PC-3 (cell line): ENCODE data around the gene TOMM40. TPM values are rescaled to one million over a fixed set of nuclear protein-coding genes. Genes with fewer than 3 reads are reported as not detected.
"Not testable (repeated sequence)": the region's sequence is repeated elsewhere in the genome, so short reads cannot be mapped to it uniquely, and the experiment has no call there.

ENCODE experiments used
- ATAC-seq: fragments of 200-7000 bp; cut with Tn5 transposase; 2 replicates; pipeline ENCODE4 v1.9.1; 2020; ENCODE audit warnings: mild to moderate bottlenecking, moderate library complexity
- BruUV-seq: library from RNA; stranded (reverse); fragments of 400-500 nt; replicated peaks from 2 replicates; lab custom pipeline; 2021; lab: Mats Ljungman, UMichigan
- CTCF ChIA-PET: fragments of 300-600 bp; sonication (Branson Sonifier 250); formaldehyde crosslinking; loops from one replicate; lab custom pipeline; 2022; ENCODE audit warnings: antibody characterized with exemption; lab: Charles Lee
- POLR2A ChIA-PET: fragments of 300-600 bp; sonication (Branson Sonifier 250); formaldehyde crosslinking; loops from one replicate; lab custom pipeline; 2022; ENCODE audit warnings: antibody characterized with exemption; ENCODE audit not compliant: unreplicated experiment; lab: Charles Lee
- DNase-seq: peaks from one replicate; pipeline ENCODE4 v3.0.0-alpha.2; 2015
- H2AFZ ChIP-seq: fragments of 300-600 bp; sonication (generic); 2 replicates; pipeline ENCODE4 v1.6.0; 2016; ENCODE audit warnings: antibody characterized with exemption, low read length
- H3F3A ChIP-seq: fragments of 300-600 bp; sonication (generic); one replicate; pipeline ENCODE4 v1.6.0; 2017; ENCODE audit warnings: antibody characterized with exemption, low read length, control low read depth, mild to moderate bottlenecking; ENCODE audit not compliant: unreplicated experiment
- H3K27ac ChIP-seq: fragments of 300-600 bp; sonication (generic); 2 replicates; pipeline ENCODE4 v1.5.1; 2016; ENCODE audit warnings: mild to moderate bottlenecking, low read length
- H3K27me3 ChIP-seq: fragments of 300-600 bp; sonication (generic); 2 replicates; pipeline ENCODE4 v1.6.1; 2016; ENCODE audit warnings: low read length, mixed read lengths
- H3K36me3 ChIP-seq: fragments of 300-600 bp; sonication (generic); 2 replicates; pipeline ENCODE4 v1.6.1; 2016; ENCODE audit warnings: low read depth, mixed run types, low read length, mixed read lengths
- H3K4me1 ChIP-seq: fragments of 300-600 bp; sonication (generic); 2 replicates; pipeline ENCODE4 v1.5.1; 2016; ENCODE audit warnings: low read length; ENCODE audit not compliant: insufficient read depth
- H3K4me2 ChIP-seq: fragments of 300-600 bp; sonication (generic); 2 replicates; pipeline ENCODE4 v1.6.0; 2016; ENCODE audit warnings: low read length
- H3K4me3 ChIP-seq: fragments of 300-600 bp; sonication (generic); 2 replicates; pipeline ENCODE4 v1.5.1; 2016; ENCODE audit warnings: mild to moderate bottlenecking, low read length, mixed read lengths
- H3K79me2 ChIP-seq: fragments of 300-600 bp; sonication (generic); 2 replicates; pipeline ENCODE4 v1.6.1; 2017; ENCODE audit warnings: low read length, mixed read lengths
- H3K9ac ChIP-seq: fragments of 300-600 bp; sonication (generic); 2 replicates; pipeline ENCODE4 v1.6.0; 2016; ENCODE audit warnings: mild to moderate bottlenecking, low read length
- H3K9me2 ChIP-seq: fragments of 300-600 bp; sonication (generic); replicated peaks from 2 replicates; pipeline ENCODE4 v1.6.1; 2016; ENCODE audit warnings: mixed run types, low read length, mixed read lengths
- H3K9me3 ChIP-seq: fragments of 300-600 bp; sonication (generic); 2 replicates; pipeline ENCODE4 v1.6.1; 2016; ENCODE audit warnings: low read length, mixed read lengths
- H4K20me1 ChIP-seq: fragments of 300-600 bp; sonication (generic); 2 replicates; pipeline ENCODE4 v1.6.1; 2016; ENCODE audit warnings: low read length, mixed read lengths
- EZH2 ChIP-seq: fragments of 300-600 bp; sonication (generic); IDR thresholded peaks from one replicate; pipeline ENCODE4 v1.6.1; 2017; ENCODE audit warnings: antibody characterized with exemption, mild to moderate bottlenecking, low read length; ENCODE audit not compliant: unreplicated experiment
- EZH2phosphoT487 ChIP-seq: fragments of 300-600 bp; sonication (generic); IDR thresholded peaks from 2 replicates; pipeline ENCODE4 v1.6.1; 2018; ENCODE audit warnings: mild to moderate bottlenecking, antibody characterized with exemption, low read length, borderline replicate concordance
- intact Hi-C: fragments of 100-400 bp; cut with micrococcal nuclease; formaldehyde crosslinking; loops from 2 replicates; pipeline ENCODE4 v1.9.0; 2023
- total RNA-seq: library from RNA; depleted of rRNA; stranded (reverse); fragments of >200 nt; gene quantifications from 2 replicates; pipeline ENCODE4 v1.2.3, GENCODE V29; 2014
- TF ChIP-seq, protein P1 (sequence below): fragments of 300-600 bp; sonication (generic); conservative IDR thresholded peaks from 2 replicates; pipeline ENCODE4 v1.5.1; 2017; ENCODE audit warnings: antibody characterized with exemption, low read depth, mild to moderate bottlenecking, low read length

TOMM40 gene
- total RNA-seq, 1 experiment from 2014 or later: 190 TPM

- Histone ChIP-seq H3K4me1 (peaks cover 10% of the 10 kb centered on the region), H3K27ac (no peak overlapping the region), H3K9me3 (no peaks in the 10 kb centered on the region), H3K9ac (no peak overlapping the region), H3K9me2 (no peaks in the 10 kb centered on the region), H2AFZ (no peak overlapping the region), H3K4me2 (no peak overlapping the region), H3K79me2 (no peaks in the 10 kb centered on the region), H3F3A (no peaks in the 10 kb centered on the region), H3K36me3 (no peaks in the 10 kb centered on the region), H3K4me3 (no peak overlapping the region), H4K20me1 (no peaks in the 10 kb centered on the region), H3K27me3 (no peaks in the 10 kb centered on the region)
- ATAC-seq (no peak), DNase-seq (no peak)
- BruUV-seq: no TSS peak
- POLR2A ChIA-PET: interaction anchor here (0.6 kb wide), 1 partner anchor 268 kb away, joined by 5 read pairs; no protein-coding TSS in a partner anchor
- CTCF ChIA-PET: no interaction called here
- TF ChIP-seq EZH2phosphoT487 (no peak), EZH2 (no peak)
- TF ChIP-seq, protein P1, sequence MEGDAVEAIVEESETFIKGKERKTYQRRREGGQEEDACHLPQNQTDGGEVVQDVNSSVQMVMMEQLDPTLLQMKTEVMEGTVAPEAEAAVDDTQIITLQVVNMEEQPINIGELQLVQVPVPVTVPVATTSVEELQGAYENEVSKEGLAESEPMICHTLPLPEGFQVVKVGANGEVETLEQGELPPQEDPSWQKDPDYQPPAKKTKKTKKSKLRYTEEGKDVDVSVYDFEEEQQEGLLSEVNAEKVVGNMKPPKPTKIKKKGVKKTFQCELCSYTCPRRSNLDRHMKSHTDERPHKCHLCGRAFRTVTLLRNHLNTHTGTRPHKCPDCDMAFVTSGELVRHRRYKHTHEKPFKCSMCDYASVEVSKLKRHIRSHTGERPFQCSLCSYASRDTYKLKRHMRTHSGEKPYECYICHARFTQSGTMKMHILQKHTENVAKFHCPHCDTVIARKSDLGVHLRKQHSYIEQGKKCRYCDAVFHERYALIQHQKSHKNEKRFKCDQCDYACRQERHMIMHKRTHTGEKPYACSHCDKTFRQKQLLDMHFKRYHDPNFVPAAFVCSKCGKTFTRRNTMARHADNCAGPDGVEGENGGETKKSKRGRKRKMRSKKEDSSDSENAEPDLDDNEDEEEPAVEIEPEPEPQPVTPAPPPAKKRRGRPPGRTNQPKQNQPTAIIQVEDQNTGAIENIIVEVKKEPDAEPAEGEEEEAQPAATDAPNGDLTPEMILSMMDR: no peak
- intact Hi-C loops: no loop called here
Observed at GRCh38 chr19:44908074-44908835, 17.2 kb downstream of the TOMM40 start.

DNA sequence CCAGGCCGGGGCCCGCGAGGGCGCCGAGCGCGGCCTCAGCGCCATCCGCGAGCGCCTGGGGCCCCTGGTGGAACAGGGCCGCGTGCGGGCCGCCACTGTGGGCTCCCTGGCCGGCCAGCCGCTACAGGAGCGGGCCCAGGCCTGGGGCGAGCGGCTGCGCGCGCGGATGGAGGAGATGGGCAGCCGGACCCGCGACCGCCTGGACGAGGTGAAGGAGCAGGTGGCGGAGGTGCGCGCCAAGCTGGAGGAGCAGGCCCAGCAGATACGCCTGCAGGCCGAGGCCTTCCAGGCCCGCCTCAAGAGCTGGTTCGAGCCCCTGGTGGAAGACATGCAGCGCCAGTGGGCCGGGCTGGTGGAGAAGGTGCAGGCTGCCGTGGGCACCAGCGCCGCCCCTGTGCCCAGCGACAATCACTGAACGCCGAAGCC is 17.8 kb downstream of the TOMM40 start:
- intact Hi-C loops: no loop called here
- H3K36me3 ChIP-seq: no peaks in the 10 kb centered on the region
- TF ChIP-seq EZH2 (no peak), EZH2phosphoT487 (no peak)
- TF ChIP-seq, protein P1: no peak
- H3K4me1 ChIP-seq: peaks cover 10% of the 10 kb centered on the region
- no peak overlapping the region for H2AFZ ChIP-seq
- H3K27ac ChIP-seq: no peak overlapping the region
- H3K79me2 ChIP-seq: no peaks in the 10 kb centered on the region
- no peaks in the 10 kb centered on the region for H3F3A ChIP-seq
- H3K9me2 ChIP-seq: no peaks in the 10 kb centered on the region
- no peaks in the 10 kb centered on the region for H3K9me3 ChIP-seq
- H3K9ac ChIP-seq: no peak overlapping the region
- POLR2A ChIA-PET: no interaction called here
- DNase-seq (no peak), ATAC-seq (no peak)
- H3K4me2 ChIP-seq: no peak overlapping the region
- no peaks in the 10 kb centered on the region for H4K20me1 ChIP-seq
- CTCF ChIA-PET: no interaction called here
- no TSS peak for BruUV-seq
- H3K4me3 ChIP-seq: no peak overlapping the region
- H3K27me3 ChIP-seq: no peaks in the 10 kb centered on the region

- BruUV-seq: no TSS peak
- Histone ChIP-seq H3K27me3 (no peaks in the 10 kb centered on the region), H2AFZ (no peak overlapping the region), H3K4me3 (no peak overlapping the region), H3K4me1 (peaks cover 10% of the 10 kb centered on the region), H3K27ac (no peak overlapping the region), H3K4me2 (no peak overlapping the region), H3K79me2 (no peaks in the 10 kb centered on the region), H3K36me3 (no peaks in the 10 kb centered on the region), H3K9ac (no peak overlapping the region), H3F3A (no peaks in the 10 kb centered on the region), H3K9me2 (no peaks in the 10 kb centered on the region), H4K20me1 (no peaks in the 10 kb centered on the region), H3K9me3 (no peaks in the 10 kb centered on the region)
- ATAC-seq (no peak), DNase-seq (no peak)
- no peak for TF ChIP-seq EZH2phosphoT487
- TF ChIP-seq, protein P1: no peak
- TF ChIP-seq EZH2: no peak
- POLR2A ChIA-PET: no interaction called here
- intact Hi-C loops: loop anchor here (2.0 kb wide), 1 partner anchor 41 kb away; no protein-coding TSS in a partner anchor
- CTCF ChIA-PET: no interaction called here
Observed at GRCh38 chr19:44909775-44910174, 18.7 kb downstream of the TOMM40 start.

GRCh38 chr19:44911896-44912295 is 20.8 kb downstream of the TOMM40 start:
- H3K4me2 ChIP-seq, CTCF ChIA-PET, POLR2A ChIA-PET, H3K4me3 ChIP-seq, H3K9ac ChIP-seq, H2AFZ ChIP-seq, DNase-seq, H3K36me3 ChIP-seq, H3K79me2 ChIP-seq, H3K27ac ChIP-seq, H3F3A ChIP-seq, BruUV-seq, H3K9me3 ChIP-seq, H3K4me1 ChIP-seq, ATAC-seq, H3K27me3 ChIP-seq, H4K20me1 ChIP-seq, H3K9me2 ChIP-seq: not testable (repeated sequence)
- intact Hi-C loops: loop anchor here (2.0 kb wide), 1 partner anchor 39 kb away; no protein-coding TSS in a partner anchor
